HG03460 (cell line): Measurements from ENCODE around the gene HYAL2.

Experiments used
- ATAC-seq: cut with Tn5 transposase; IDR thresholded peaks from one replicate; pipeline ENCODE4 v1.9.1; 2021; ENCODE audit not compliant: unreplicated experiment

The HYAL2 gene

DNA sequence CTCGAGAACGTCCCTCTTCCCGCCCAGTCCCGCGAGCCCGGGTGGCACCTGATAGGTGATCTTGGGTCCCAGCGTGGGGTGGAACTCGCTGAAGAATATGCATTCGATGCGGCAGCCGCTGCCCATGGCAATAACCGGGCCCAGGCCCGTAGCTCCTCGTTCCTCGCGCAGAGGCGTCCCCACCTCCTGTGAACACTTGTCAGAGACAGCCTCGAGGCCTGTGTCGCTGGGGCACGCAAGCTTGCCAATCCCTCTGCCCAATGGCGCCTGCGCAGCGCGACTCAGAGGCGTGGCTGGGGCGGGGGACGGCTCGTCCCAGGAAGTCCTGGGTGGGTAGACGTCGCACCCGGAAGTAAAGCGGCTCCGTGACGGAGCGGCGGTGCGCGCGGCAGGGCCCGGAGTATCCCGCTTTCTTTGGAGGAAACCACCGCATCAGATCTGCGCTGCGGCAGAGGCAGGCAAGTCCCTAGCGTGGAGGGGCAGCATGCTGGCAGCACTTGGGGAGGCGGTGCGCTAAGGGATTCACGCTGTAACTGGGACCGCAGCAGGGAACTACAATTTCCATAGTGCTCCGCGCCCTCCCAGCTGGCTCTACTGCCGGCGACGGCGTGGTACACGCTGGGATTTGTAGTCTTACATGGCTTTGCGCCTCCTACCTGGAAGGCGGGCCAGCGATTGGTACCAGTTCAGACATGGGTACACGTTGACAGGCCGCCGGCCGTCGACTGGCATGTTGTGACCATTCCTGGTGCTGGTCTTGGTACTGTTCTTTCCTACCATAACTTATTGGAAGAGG, 28.2 kb upstream of the HYAL2 start, which contains the start of the genes CYB561D2 and NPRL2:
CYB561D2 (plus strand) TSS at position 336 of the 796 bp plus-strand sequence. CDS start 572 bp downstream, outside the sequence.
NPRL2 (minus strand) TSS at position 249 of the 796 bp plus-strand sequence; CDS start at position 126, 123 bp downstream.
- peak; percentile 84 for ATAC-seq

GRCh38 chr3:50350213-50350526, 27.6 kb upstream of the HYAL2 start:
- ATAC-seq = no peak

DNA sequence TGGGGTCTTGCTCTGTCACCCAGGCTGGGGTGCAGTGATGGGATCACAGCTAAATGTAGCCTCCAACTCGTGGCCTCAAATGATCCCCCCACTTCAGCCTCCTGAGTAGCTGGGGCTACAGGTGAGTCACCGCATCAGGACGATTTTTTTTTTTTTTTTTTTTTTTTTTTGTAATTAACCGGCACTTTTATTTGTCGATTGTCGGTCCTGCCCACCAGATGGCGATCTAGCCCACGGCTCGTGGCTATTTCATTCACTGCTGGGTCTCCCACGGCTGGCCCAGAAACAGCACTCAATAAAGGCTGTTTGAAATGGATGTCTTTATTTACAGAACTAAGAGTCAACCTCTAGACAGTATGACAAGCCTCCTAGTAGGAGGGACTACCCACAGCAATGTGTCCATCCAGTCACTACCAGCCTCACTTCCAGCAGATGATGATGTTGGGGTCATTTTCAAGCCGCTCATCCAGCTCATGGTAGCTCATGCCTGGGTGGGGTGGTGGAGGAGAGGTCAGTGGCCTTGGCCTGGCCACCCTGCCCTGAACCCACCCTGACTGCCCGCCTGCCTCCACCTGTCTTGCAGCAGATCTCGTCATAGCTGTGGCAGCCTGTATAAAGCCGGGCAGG, 24.8 kb upstream of the HYAL2 start:
- no peak for ATAC-seq

DNA sequence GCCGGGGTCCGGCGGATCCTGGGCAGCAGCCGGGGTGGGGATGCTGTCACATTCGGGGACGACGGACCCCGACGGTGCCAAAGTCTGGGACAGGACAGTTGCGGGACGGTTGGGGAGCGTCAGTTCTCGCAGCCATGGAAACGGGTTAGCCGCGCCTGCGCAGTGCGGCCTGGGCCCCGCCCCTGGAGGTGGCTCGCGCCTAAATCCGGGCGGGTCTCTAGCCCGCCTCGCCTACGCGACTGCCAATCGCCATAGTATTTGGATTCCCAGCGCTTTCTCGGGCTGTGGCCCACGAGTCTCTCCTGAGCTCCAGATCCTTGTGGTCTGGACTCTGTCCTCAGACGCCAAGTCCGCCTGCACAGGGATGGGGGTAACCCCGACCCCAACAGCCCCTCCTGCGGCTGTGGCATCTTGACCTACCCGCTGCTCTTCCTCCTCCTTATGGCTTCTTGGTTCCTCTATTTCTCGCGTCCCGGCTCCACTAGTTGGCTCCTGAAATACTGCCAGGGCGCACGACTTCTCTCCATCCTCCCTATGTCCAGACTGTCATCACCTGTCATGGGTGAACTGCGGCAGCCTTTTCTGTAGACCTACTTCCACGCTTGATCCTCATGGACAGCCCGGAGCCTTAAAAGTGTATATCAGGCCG, 23.2 kb upstream of the HYAL2 start, which contains the start of gene ZMYND10:
ZMYND10 (minus strand) TSS at position 147 of the 649 bp plus-strand sequence. CDS start 153 bp downstream, outside the sequence.
- no peak for ATAC-seq

DNA sequence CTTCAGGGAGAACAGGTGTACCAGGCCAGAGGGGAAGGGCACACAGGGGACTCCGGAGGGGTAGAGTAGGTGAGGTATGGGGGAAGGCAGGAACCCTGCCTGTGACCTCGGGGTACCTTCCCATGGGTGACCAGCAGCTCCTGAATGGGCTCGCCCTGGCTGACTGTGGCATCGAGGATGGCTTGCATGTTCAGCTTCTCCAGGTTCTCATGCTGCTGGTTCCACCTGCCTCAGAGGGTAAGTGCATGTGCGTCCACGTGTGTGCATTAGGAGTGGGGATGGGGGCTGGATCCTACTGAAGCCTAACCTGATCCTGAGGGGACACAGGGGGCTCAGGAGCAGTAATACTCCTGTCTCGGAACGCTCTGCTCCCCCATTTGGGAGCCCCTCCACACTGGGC, 22.5 kb upstream of the HYAL2 start:
- ATAC-seq = no peak

- no peak for ATAC-seq
These were observed 20.5 kb upstream of the HYAL2 start for GRCh38 chr3:50342813-50343633.

DNA sequence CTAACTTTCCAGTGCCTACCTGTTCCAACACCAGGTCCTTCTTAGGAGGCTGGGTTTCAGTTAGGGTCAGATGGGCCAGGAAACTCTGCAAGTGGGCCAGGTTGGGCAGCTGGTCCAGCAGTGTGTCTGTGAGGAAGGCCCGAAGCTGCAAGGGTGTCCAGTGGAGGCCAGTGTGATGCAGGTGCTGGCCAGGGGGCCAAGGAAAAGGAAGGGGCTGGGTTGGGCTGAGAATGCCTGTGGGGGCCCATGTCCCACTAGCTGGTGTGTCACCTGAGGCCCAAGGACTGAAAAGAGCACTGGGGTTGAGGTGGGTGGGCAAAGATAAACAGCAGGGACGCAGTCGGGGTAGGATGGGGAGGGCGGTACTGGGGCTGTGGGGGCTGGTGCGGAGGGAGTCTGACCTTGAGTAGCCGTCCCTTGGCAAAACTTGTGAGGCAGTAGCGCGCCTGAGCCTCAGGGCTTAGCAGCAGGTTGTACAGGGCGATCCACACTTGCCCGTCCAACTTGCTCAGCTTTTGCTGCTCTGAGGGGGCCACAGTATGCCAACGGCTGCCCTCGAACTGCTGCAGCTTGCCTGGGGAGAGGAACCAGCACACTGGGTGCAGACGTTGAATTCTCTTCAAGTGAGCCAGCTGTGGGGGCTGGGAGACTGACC, 19.6 kb upstream of the HYAL2 start:
- ATAC-seq = no peak

DNA sequence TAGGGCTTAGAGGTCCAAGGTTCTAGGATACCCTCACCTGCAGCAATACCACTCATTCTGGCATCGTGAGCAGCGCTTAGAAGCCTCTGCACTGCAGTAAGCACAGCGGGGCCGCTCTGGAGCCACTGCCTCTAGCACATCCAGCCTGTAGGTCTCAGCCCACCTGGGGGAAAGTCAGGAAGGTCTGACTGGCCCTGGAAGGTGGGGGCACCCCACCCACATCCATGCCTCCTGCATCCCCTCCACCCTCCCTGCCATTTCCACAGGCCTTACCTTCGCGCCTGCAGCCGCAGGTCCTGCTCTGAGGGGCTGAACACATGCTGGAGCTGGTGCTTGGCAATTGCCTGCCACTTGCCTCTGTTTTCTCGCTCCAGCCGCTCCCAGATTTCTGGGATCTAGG, 19.0 kb upstream of the HYAL2 start:
- ATAC-seq = no peak

- no peak for ATAC-seq
These were observed 18.1 kb upstream of the HYAL2 start, which contains the start of gene RASSF1 for GRCh38 chr3:50340448-50341329. Gene RASSF1 (minus strand): TSS chr3:50340836. CDS start chr3:50340805, 31 bp downstream.

DNA sequence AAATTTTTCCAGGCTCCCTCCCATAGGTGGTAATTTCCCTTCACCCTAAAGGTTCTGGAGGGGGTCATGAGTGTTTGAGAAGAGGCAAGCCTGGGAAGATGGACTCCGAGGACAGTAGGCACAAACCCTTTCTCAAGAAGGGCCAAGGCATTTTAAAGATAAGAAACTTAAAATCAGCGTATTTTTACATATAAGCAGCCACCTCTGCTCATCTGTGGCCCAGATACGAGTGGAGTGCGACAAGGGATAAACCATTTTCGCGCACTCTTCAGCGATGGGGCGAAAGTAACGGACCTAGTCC, 17.6 kb upstream of the HYAL2 start:
- no peak for ATAC-seq

DNA sequence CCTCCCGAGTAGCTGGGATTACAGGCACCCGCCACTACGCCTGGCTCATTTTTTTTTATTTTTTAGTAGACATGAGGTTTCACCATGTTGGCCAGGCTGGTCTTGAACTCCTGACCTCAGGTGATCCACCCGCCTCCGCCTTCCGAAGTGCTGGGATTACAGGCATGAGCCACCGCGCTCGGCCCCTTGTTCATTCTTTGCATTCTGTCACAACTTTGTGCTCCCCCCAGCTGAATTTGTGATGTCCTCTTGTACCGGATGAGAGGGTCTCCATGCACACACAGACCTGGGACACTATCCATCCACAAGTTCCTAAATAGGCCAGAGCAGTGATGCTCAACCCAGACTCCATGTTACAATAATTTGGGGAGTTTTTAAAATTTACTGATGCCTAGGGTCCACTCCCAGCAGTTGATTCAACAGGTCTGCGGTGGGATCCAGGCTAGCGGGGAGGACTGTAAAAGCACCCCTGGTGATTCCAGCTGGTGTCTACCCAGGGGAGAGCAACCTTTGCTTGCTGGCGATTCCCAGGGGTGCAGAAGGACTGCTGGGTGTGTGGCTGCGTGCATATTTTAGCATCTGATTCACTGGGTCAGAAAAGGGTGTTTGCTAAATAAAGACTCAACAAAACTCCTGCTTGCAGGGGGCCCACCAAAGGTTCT, 17.1 kb upstream of the HYAL2 start:
- ATAC-seq = no peak

- no peak for ATAC-seq
These were observed 16.4 kb upstream of the HYAL2 start for GRCh38 chr3:50338965-50339364.

GRCh38 chr3:50337175-50337861, 14.8 kb upstream of the HYAL2 start:
- ATAC-seq = peak; percentile 66

DNA sequence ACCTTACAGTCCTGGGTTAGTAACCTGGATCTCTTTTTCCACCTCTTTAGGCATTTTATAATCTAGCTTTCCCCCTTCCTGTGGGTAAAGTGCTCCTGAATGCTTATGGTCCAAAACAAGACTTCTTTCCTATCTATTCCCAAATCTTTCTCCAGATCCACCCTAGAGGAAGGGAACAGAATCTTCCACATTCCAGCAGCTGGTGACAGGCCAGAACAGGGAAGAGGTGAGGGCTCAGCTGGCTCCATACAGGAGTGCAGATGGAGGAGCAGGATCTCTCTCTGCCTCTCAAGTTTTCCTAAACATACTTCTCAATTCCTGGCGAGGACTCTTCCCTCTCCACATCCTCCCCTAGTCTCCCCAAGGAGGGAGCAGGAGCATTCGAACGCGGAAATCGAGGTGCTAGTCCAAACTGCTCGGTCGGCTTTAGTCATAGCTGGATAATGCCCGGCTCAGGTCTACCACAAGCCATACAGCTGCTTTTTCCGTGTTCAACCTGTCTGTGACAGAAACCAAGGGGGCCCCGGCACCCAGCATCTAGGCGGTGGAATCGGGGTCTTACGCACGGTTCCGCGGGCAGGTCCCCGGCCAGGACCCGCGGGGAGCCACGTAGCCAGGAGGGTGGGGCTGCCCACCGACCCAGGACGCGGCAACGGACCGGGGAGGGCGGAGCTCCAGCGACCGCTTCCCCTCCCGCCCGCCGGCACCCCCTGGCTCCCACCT, 14.1 kb upstream of the HYAL2 start:
- ATAC-seq = peak; percentile 30

DNA sequence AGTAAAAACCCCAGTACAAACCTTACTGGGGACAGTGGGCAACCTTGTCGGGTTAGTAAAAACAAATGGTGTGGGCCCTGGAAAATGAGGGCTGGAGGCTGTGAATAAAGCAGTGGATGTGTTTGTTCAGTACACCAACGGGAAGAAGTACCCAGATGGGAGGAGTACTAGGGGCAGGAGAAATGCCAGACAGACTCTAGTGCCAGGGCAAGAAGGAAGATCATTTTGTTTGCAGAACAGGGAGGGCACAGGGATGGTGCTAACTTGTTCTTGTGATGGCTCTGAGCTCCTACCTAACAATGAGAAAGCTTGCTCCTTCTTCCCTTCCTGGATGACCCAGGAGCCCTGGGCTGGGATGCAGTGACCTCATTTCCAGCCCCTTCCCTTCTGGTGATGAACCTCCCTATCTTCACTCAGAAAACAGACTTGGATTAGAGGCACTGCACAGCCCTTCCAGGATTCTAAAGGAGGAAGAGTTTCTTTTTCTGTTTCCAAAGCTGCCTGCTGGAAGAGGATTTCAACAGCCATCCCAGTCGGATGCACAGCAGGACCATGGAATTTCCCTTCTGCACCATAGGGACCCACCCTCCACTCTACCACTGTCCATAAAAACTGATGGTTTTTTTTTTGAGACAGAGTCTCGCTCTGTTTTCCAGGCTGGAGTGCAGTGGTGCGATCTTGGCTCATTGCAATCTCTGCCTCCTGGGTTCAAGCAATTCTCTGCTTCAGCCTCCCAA, 12.0 kb upstream of the HYAL2 start:
- ATAC-seq = no peak

DNA sequence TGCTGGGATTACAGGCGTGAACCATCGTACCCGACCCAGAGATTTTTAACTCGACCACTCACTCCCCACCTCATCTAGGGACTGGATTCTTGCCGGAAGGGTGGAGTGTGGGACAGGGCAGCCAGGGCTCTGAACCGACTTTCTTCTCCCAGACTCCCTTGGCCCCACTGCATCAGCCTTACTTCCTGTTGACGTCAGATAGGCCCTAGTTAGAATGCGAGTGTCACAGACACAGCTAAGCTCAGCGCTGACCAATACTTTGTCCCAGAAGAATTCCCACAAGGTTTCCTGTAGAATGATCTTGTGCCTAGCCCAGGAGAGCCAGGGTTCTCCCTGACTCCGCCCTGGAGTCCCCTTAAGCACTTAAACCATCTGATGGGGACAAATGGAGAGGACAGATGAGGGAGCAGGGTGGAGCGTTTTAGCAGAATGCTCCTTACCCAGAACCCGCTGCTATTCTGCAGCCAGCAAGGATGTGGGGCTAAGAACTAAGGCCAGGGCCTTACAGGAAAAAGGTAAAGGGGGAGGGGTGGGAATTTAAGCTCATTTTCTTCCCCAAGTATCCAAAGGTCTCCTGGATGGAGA, 11.3 kb upstream of the HYAL2 start:
- no peak for ATAC-seq
